ENCODE results near the gene HMGN5.

Gene HMGN5

DNA sequence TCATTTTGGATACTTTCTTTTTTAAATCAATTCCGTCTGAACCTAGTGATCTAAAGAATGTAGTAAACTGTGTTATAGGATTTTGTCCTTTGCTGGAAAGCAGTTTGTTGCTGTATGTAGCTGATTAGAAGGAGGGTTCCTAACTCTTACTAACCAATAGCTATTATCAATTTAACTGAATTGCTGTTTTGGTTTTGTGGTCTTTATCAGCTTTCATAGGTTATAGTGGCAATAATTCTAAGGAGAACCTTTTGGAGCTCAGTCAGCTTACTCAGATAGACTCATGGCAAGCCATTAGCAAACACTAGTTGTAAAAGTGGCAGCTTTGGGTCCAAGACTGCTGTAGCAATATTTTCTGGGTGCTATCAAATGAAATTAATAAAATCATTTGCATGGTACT is 29.8 kb upstream of the HMGN5 start:
- no peak overlapping the region for H3K4me3 ChIP-seq (ENCODE audit: low read depth, low read length)
- TF ChIP-seq, protein P1, sequence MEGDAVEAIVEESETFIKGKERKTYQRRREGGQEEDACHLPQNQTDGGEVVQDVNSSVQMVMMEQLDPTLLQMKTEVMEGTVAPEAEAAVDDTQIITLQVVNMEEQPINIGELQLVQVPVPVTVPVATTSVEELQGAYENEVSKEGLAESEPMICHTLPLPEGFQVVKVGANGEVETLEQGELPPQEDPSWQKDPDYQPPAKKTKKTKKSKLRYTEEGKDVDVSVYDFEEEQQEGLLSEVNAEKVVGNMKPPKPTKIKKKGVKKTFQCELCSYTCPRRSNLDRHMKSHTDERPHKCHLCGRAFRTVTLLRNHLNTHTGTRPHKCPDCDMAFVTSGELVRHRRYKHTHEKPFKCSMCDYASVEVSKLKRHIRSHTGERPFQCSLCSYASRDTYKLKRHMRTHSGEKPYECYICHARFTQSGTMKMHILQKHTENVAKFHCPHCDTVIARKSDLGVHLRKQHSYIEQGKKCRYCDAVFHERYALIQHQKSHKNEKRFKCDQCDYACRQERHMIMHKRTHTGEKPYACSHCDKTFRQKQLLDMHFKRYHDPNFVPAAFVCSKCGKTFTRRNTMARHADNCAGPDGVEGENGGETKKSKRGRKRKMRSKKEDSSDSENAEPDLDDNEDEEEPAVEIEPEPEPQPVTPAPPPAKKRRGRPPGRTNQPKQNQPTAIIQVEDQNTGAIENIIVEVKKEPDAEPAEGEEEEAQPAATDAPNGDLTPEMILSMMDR (IDR thresholded peaks at IDR 0.05; ENCODE audit: low read depth, low read length): no peak
- no peak for DNase-seq
- H3K36me3 ChIP-seq: no peaks in the 10 kb centered on the region
- no peaks in the 10 kb centered on the region for H3K9me3 ChIP-seq
- H3K27me3 ChIP-seq: no peaks in the 10 kb centered on the region
- no peaks in the 10 kb centered on the region for H3K4me1 ChIP-seq

DNA sequence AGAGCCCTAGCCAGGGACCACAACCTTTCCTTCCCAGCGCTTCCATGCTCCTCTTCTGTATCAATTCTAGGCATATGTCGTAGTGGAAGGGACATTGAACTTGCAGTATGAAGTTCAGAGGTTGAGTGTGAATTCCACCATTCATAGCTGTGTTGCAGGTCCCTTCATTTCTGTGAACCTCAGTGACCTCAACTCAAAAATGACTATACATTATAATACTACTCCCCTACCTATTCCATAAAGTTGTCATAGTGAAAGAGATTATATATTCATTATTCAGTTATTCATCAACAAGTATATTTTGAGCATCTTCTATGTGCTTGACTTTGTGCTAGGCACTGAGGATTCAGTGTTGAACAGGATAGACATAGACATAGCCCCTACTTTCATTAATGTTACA is 28.2 kb upstream of the HMGN5 start:
- H3K4me1 ChIP-seq: no peaks in the 10 kb centered on the region
- no peaks in the 10 kb centered on the region for H3K27me3 ChIP-seq
- TF ChIP-seq, protein P1 (IDR thresholded peaks at IDR 0.05; ENCODE audit: low read depth, low read length): no peak
- no peak overlapping the region for H3K4me3 ChIP-seq (ENCODE audit: low read depth, low read length)
- H3K36me3 ChIP-seq: no peaks in the 10 kb centered on the region
- no peak for DNase-seq
- H3K9me3 ChIP-seq: no peaks in the 10 kb centered on the region

- TF ChIP-seq, protein P1 (IDR thresholded peaks at IDR 0.05; ENCODE audit: low read depth, low read length): no peak
- Histone ChIP-seq H3K4me1 (no peaks in the 10 kb centered on the region), H3K36me3 (no peaks in the 10 kb centered on the region), H3K4me3 (ENCODE audit: low read depth, low read length) (no peak overlapping the region), H3K9me3 (no peaks in the 10 kb centered on the region), H3K27me3 (no peaks in the 10 kb centered on the region)
- no peak for DNase-seq
These were observed 27.5 kb upstream of the HMGN5 start for GRCh38 chrX:81229229-81229628.

- H3K9me3 ChIP-seq: no peaks in the 10 kb centered on the region
- H3K4me3 ChIP-seq (ENCODE audit: low read depth, low read length): no peak overlapping the region
- no peaks in the 10 kb centered on the region for H3K27me3 ChIP-seq
- DNase-seq: no peak
- H3K36me3 ChIP-seq: no peaks in the 10 kb centered on the region
- H3K4me1 ChIP-seq: no peaks in the 10 kb centered on the region
- TF ChIP-seq, protein P1 (IDR thresholded peaks at IDR 0.05; ENCODE audit: low read depth, low read length): no peak
These were observed 14.0 kb upstream of the HMGN5 start for GRCh38 chrX:81215685-81216084.

DNA sequence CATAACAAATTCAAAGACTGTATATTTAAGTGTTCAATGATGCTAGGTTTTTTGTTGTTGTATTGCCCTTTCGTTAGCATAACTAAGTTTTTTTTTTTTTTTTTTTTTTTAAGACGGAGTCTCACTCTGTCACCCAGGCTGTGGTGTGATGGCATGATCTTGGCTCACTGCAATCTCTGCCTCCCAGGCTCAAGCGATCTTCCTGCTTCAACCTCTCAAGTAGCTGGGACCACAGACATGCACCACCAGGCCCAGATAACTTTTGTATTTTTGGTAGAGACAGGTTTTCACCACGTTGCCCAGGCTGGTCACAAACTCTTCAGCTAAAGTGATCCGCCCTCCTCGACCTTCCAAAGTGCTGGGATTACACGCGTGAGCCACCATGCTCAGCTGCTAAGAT is 7.2 kb upstream of the HMGN5 start:
- TF ChIP-seq, protein P1 (IDR thresholded peaks at IDR 0.05; ENCODE audit: low read depth, low read length): no peak

DNA sequence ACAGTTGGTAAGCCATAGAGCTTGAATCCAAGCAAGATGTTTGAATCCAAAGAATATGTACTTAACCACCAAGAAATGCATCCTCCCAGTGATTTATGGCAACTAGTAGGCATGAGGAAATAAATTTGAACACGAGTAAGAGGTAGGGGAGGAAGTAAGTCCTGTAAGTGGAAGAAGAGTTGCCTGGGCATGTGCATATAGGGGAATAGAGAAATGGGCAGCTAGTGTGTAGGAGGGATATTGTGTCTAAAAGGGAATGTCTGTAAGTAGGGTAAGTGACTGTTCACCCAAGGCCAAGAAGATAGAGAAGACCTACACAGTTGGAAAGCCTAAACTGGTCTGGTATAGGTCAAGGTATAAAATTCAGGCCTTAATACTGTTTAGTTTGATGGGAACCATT is 4.8 kb upstream of the HMGN5 start:
- H3K4me3 ChIP-seq (ENCODE audit: low read depth, low read length): no peak overlapping the region
- H3K27me3 ChIP-seq: no peaks in the 10 kb centered on the region
- no peaks in the 10 kb centered on the region for H3K36me3 ChIP-seq
- DNase-seq: no peak
- H3K4me1 ChIP-seq: no peaks in the 10 kb centered on the region
- TF ChIP-seq, protein P1 (IDR thresholded peaks at IDR 0.05; ENCODE audit: low read depth, low read length): no peak
- no peaks in the 10 kb centered on the region for H3K9me3 ChIP-seq

More for the DNA sequence above, 7.2 kb upstream of the HMGN5 start:
- no peaks in the 10 kb centered on the region for H3K36me3 ChIP-seq
- DNase-seq: no peak
- H3K4me3 ChIP-seq (ENCODE audit: low read depth, low read length): no peak overlapping the region
- H3K9me3 ChIP-seq: no peaks in the 10 kb centered on the region
- H3K4me1 ChIP-seq: no peaks in the 10 kb centered on the region
- H3K27me3 ChIP-seq: no peaks in the 10 kb centered on the region
